NCI-H2171 treated with DMSO at 0.1 percent for 48 hours (cell line): ENCODE results near the gene AHI1.

ENCODE experiments used
- DNase-seq: peaks from one replicate; lab custom pipeline; 2025; lab: John Stamatoyannopoulos, UW

The AHI1 gene

DNA sequence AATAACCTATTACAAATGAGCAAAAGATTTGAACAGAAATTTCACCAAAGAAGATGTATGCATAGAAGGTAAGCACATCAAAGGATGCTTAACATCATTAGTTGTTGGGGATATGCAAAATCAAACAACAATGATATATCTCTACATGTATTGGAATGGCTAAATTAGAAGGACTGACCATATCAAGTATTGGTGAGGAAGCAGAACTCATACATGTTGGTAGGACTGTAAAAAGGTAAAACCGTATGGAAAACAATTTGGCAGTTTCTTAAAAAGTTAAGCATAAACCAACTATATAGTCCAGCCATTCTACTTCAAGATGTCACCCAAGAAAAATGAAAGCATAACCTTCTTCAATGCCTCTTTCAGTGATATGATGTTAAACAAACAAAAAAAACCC is 202.5 kb downstream of the AHI1 start:
- no peak for DNase-seq

DNA sequence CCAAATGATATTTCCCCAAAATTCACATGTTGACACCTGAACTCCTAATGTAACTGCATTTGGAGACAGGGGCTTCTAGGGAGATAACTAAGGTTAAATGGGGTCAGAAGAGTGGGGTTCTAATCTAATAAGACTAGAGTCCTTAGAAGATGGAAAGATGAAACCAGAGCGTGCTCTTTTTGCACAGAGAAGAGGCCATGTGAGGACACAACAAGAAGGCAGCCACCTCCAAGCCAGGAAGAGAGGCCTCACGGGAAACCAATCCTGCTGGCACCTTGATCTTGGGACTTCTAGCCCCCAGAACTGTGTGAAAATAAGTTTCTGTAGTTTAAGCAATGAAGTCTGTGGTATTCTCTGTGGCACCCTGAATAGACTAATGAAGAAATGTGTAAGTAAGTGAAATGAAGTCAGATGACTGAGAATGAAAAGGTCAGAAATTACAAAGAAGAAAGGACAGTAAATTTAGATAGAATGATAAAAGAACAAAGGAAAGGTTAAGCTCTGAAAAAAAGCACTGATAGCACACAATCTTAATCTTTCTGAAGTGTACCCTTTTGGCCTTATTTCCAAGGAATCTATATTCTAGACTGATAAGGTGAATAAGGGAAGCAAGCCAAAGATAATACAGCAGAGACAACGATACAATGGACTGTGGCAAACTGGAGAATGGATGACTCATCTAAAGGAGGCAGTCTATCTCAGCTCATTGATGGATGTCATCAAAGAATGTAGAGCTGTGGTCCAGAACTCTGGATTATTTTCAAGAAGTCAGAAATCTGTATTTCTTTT is 206.1 kb downstream of the AHI1 start:
- DNase-seq: peak; percentile 15

DNA sequence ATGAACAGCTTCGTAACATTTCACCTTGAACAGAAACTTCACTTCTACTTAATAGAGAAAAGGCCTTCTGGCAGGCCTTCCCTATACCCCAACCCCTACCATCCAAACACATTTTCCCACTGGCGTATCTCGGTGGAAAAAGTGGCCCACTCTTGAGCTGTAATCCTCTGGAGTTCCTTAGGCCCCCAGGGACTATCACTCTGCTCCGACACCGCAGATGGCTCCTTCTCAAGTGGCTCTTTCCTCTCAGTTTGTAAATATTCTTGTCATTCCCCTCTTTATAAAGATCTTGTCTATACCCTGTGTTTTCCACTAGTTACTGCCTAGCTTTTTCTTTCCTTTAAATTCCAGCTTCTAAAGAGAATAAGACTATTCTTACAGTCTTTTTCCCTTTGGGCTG is 207.7 kb downstream of the AHI1 start:
- peak; percentile 83 for DNase-seq

DNA sequence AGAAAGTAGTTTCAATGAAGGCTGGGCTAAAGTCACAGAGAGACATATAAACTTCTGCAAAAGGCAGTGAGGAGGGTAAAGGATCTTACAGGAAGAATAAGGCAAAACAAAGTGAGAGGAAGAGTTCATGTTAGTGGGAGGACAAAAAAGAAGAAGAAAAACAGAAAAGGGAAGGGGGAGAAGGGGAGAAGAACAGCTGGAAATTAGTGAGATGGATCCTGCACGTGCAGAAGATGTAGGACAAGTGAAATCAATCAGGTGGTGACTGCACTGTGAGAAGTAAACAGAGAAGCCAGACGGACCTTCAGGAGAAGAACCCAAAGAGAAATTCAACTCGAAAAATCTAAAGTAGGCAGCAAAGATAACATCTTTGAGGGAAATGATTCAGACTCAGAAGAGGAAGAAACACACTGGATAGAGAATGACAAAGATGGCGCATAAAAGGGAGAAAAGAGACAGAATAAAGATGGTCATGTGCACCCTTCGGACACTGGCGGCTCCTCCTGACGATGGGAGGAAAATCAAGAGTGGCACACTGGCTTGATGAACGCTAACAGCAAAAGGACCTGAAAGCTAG is 210.5 kb downstream of the AHI1 start:
- DNase-seq: no peak

DNA sequence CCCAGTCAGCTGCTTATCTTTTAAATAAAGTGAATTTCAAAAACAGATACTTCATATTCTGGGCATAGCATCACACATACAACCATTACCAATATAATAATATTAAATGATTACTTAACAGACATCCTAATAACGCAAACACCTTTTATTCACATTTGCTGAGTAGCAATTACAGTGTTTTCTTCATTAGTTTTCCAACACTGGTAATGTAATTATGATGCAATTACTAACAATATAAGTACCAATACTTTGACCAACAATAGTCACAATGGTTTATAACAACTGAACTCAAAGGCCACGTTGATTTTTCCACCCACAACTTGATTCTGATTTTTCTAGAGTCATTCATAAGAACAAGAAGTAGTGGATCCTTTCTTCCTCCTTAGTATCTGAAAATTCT is 212.4 kb downstream of the AHI1 start:
- no peak for DNase-seq

DNA sequence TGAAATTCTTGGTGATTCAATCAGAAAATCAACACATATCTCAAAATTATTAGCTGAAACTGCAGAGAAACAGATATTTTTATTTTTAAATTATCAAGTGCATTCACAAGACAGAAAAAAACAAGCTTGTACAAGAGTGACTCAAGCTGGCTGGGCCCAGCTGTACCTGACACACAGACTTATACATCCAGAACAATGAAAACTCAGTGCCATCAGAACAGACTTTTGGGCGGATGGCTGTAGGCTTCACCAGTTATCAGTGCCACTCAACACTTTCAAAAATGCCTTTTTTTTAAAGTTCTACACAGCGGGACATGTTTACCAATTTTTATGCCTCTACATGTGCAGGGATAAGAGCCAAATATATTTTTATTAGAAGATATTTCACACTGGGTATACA is 213.6 kb downstream of the AHI1 start:
- peak; percentile 51 for DNase-seq

DNA sequence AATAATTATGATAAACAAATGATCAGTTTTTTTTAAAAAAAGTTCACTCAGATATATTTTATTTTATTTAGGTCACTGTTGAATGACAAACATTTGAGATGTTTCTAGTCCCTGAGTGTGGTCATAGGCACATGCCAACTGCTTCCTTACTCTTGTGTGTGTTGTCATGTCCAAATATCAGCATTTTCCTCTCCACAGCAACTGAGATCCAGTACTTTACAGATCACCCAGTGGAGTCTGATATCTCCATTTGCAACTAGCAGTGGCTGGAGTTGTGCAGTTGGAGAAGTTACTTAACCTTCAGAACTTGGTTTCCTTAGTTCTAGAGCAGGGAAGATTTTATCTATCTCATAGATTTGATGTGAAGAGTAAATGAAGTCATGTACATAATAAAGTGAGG is 215.1 kb downstream of the AHI1 start:
- no peak for DNase-seq

DNA sequence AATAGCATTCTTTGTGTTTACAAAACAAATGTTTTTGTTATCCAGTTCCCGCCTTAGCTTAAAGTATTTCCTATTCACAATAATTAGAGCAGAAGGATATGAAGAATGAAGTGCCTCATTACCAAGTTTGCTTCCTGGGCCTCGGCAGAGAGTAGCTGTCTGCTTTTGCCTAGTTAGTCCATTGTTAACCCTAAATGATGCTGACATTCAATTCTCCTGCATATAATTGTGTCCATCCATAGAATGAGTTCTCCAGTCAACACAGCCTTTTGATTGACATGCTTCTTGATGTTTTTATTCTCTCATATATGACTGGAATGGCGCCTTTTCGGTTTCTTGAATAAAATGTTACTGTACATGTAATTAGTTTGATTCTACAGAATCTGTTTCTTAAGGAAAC is 215.6 kb downstream of the AHI1 start:
- no peak for DNase-seq

DNA sequence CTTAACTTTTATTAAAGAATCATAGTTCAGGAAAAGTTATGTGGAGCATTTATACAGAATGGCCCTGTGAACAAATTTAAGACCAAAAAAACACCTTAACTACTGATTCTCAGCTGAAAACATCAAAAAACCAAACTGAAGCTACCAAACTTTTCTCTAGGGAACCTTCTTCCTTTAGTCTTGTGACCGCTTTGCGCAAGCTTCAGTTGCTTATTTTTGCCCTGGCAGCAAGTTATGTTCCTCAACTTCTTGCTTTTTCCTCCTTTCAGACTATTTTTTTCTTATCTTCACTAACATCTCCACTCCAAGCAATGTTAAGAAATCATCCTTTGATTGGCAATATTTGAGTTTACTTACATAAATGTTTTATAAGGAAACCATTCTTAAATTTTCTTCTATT is 216.3 kb downstream of the AHI1 start:
- DNase-seq: no peak

DNA sequence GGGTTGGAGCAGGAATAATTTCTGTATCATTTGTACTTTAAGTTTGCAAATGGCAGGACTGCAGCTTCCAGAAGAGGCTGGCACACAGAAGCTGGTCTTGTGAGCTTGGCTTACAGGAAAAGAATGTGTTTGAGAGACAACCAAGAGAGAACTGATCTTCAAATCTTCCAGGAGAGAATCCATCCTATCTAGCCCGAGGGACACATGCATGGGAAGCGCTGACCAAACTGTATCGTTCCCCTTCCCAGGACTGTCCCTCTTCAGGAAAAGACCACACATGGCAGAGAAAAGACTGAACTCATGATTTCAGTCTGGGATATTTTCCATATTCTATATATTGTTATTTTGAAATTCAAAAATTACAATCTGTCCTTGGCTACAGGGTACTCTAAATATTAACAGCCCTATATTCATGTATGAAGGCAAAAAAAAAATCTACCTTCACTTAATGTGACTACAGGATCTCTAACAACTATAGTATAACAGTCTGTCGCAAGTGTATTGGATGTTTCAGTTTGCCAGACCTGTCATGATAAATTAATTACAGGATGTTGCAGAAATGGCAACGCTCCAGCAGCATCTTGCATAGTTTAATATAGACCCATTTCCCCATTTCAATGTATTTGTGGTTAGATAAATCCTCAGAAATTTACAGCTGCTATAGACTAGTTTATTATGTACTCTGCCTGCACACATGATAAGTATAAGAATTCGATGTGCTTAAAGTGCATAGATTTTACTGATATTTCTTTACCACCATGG is 217.0 kb downstream of the AHI1 start:
- DNase-seq: peak; percentile 20

DNA sequence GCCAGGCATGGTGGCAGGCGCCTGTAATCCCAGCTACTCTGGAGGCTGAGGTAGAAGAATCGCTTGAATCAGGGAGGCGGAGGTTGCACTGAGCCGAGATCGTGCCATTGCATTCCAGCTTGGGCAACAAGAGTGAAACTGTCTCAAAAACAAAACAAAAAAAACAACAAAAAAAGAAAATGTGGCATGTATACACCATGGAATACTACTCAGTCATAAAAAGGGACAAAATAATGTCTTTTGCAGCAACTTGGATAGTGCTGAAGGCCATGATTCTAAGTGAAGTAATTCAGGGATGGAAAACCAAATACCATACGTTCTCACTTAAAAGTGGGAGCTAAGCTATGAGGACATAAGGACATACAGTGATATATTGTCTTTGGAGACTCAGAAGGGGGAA is 220.1 kb downstream of the AHI1 start:
- DNase-seq: no peak

DNA sequence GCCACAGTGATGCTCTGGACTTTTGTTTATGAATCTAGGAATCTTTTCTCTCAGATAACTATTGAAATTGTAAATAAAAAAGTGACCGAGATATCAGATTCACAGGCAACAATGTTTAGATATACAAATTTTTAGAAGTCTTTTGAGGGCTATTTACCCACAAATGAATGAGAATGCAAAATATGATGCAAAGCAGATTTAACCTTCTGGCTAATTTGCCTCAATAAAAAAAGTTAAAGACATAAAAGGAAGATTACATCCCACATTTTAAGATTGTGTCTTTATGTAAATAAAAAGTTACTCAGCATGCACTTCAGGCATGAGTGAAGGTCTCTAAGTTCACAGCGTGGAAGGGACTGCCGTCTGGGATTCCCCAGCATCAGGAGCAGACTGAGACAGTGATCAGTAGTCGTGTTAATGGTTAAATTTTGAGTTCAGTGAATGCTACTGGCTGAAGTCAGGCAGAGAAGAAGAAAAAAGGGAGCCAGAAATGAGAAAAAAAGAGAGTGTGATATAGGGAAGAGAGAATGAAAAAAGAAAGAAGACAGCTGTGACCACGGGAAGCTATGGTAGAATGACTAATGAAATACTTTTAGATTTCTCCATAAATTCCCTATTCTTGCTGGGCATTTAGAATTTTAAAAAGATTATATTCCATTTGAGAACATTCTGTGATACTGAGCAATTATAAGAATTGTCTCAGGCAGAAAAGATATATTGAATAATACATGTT is 222.8 kb downstream of the AHI1 start:
- DNase-seq: no peak

DNA sequence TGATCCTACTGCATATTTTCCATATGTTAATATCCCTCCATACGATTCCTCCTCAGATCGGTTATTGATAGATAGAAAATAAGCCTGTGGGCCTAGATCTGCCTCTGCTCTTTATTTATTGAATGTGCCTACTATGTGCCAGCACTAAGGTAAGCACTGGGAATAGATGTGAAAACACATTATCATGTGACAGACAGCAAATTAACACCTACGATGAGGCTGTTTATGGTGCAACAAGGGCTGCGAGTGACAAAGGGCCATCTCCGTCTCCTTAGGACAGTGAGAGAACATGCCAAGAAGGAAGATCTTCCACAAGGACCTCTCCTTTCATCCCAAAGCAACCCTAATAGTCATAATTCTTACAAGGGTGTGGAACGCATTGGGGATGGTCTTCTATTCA is 225.9 kb downstream of the AHI1 start:
- DNase-seq: no peak

DNA sequence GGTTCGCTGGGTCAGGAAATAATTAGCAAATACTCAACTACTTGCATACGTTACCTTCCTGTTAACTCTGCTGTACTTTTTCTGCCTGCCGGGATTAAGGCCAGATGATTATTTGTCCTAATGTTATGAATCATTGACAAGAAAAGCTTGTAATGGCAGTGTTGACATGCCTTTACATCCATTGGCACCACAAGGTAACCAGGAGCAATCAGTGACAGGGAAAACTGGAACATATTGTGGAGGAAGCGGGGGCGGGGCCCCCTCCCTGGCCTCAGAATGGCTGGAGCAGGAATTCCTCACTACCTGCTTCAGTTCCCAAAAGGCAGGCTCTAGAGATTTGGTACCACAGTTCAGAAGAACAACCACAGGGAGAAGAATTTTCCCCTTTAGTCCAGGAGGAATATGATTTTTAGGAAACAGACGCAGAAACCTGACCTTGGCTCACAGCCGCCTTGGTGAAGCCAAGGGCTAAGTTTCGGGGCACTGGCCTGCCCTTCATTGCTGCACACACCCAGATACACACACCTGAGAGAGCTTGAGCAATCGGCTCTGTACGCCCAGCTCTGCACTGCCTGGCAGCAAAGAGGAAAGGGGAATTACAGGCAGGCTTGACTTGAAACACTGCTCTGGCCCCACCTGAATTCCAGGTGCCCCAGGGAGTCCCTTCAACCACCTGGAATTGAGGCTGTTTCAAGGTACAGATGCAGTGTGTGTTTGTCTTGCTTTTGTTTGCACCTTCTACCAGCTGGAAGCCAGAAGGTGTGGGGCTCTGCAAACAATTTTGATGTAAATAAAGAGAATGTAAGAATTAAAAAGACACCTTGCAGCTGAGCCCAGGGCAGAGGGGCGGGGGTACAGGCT is 226.6 kb downstream of the AHI1 start:
- DNase-seq: peak; percentile 99

DNA sequence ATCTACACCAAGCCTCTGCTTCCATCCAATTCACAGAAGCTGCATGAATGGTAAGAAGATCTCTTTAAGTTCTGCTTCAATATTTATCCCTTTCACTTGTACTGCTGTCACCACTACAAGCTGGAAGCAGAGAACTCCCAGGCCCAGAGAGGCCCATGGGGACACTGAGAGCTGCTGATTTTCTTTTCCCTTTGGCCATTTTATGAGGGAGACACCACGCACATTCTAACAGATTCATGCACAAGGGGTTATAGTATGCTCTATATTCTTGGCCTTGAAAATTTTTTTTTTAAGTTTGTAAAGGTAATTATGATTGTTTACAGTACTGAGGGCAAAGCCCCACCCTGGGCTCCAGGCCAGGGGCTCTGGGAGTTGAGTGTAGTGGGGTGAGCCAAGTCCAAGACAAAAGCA is 228.1 kb downstream of the AHI1 start:
- no peak for DNase-seq

DNA sequence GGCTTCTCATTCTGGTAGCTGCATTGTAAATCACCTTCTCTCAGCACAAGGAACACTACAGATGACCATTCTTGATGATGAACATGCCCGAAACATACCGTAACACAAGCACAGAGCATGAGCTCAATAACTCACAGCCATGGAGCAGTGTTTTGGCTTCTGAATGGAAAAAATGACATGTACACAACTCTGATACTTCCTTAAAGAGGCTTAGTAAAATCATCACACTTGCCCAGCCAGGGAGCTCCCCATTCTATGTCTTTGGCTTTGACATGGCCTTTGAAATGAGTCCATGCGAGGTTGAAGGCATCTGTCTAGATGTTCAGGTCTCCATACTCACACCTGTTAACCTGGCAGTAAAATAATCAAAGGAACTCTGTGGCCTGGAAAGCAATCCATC is 228.8 kb downstream of the AHI1 start:
- DNase-seq: no peak

DNA sequence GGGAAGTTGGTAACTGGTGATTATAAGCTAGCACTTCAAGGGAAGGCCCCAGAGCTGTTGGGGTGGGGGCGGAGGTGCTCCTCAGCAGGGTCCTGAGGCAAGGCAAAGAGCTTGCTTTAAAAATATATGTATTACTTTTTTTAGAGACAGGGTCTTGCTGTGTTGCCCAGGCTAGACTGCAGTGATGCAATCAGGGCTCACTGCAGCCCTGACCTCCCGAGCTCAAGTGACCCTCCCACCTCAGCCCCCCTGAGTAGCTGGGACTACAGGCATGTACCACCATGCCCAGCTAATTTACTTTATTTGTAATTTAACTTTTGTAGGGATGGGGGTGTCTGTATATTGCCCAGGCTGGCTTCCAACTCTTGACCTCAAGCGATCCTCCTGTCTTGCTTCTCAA is 229.3 kb downstream of the AHI1 start:
- DNase-seq: no peak

DNA sequence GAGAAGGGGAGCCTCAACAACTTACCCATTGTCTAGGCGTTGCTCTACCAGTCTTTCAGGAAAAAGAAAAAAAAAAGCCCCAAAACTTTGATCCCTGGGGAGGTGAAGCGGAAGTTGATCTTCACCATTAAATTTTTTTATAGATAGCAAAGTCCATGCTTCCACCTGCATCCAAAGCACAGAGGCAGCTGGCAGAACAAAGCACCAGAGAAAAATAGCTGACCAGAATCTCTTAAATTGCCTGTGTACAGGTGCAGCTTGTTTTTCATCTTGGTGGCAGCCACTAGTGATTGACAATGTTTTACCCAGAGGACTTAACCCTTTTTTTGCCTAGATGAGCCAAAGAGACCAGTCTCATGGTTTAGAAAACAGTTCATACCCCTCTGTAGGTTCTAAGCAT is 230.5 kb downstream of the AHI1 start:
- peak; percentile 86 for DNase-seq

DNA sequence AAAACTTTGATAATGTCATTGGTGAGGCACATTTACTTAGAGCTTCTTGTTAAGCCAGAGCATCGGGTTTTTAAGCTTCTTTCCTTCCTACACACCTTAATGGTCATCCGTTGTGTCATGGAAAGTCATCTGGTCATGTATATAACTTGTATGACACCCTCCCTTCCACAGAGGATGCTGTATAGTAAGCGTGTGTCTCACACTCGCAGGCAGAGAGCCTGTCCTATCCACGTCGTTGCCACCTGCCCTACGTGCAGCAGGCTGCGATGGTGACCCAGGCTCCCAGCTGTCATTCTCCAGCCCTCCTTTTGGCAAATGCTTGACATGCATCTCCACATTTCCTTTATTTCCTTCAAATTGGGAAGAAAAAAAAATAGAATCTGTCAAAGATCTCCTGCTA is 230.9 kb downstream of the AHI1 start:
- peak; percentile 78 for DNase-seq

DNA sequence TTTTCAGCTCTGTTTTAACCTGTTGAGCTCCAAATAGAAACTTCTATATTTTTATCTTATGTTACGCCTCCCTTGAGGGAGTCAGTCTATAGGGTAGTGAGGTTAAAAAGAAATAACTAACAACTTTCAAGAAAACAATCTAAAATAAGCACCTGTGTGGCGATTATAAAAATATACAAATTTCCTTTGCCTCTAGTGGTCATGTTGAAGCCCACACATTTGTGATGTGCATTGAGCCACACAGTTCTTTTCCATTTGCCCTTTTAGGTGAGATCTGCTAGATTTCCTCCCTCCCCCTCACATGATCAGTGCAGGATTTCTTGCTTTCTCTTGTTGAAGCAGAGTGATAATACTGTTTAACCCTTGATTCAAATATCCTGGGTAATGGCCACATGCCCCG is 232.3 kb downstream of the AHI1 start:
- DNase-seq: no peak

DNA sequence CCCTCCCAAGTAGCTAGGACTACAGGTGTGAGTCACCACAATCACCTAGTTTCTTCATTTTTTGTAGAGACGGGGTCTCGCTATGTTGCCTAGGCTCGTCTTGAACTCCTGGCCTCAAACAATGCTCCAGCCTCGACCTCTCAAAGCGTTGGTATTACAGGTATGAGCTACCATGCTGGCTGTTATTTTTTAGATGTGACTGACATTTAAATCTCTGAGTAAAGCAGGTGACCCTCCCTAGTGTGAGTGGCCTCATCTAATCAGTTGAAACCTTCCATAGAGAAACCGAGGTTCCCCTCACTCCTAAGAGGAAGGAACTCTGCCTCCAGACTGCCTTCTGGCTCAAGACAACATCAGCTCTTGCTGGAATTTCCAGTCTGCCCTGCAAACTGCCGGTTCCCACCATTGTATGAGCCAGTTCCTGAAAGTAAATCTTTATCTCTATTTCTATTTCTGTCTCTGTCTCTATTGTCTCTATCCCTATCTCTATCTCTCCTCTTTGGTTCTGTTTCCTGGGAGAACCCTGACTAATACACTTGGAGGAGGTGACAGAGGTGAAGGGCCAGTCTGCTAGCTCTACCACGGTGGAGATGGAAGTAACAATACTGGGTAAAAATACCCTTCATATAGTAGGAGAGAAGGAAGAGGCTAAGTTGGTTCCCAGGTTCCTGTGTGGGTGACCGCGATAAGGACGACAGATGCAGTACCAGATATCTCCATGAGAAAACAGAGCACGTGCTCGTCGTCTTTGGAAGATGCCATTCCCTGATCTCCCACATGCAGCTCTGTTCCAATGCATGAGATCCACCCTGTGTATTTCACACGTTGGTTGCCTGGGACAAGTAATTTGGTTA is 235.4 kb downstream of the AHI1 start:
- DNase-seq: no peak
